WTC11 (cell line): ENCODE data around the gene ARSA. TPM values are rescaled to one million over a fixed set of nuclear protein-coding genes. Genes with fewer than 3 reads are reported as not detected.
A peak's percentile ranks its signal among the peaks of the same experiment; 100 is the strongest.

Experiments used
- ATAC-seq: fragments of 200-7000 bp; cut with Tn5 transposase; 2 replicates; pipeline ENCODE4 v1.10.0; 2021; ENCODE audit warnings: mild to moderate bottlenecking, moderate library complexity
- CTCF ChIA-PET: fragments of 300-600 bp; sonication (Branson Sonifier 250); formaldehyde crosslinking; loops from one replicate; lab custom pipeline; 2021; ENCODE audit warnings: antibody characterized with exemption; lab: Charles Lee
- POLR2A ChIA-PET: fragments of 350-600 bp; sonication (Branson Sonifier 250); formaldehyde crosslinking; loops from one replicate; lab custom pipeline; 2021; ENCODE audit warnings: antibody characterized with exemption; lab: Charles Lee
- DNase-seq: peaks from one replicate; pipeline ENCODE4 v3.0.0; 2021; ENCODE audit warnings: low spot score
- H3K27ac Mint-ChIP-seq: 2 replicates; pipeline ENCODE4 v1.8.0; 2021; ENCODE audit warnings: mixed read lengths
- H3K27me3 Mint-ChIP-seq: 2 replicates; pipeline ENCODE4 v1.8.0; 2021; ENCODE audit warnings: low read depth, mild to moderate bottlenecking, moderate library complexity, mixed read lengths
- H3K36me3 Mint-ChIP-seq: 2 replicates; pipeline ENCODE4 v1.8.0; 2021; ENCODE audit warnings: mixed read lengths
- H3K4me1 Mint-ChIP-seq: 2 replicates; pipeline ENCODE4 v1.8.0; 2022; ENCODE audit warnings: mixed read lengths
- H3K4me3 Mint-ChIP-seq: 2 replicates; pipeline ENCODE4 v1.8.0; 2021; ENCODE audit warnings: mild to moderate bottlenecking, moderate library complexity, mixed read lengths
- H3K9me3 Mint-ChIP-seq: 2 replicates; pipeline ENCODE4 v1.8.0; 2021; ENCODE audit warnings: mixed read lengths
- CREB1 ChIP-seq: sonication (generic); formaldehyde crosslinking; IDR thresholded peaks from 2 replicates; pipeline ENCODE4 v1.8.0; 2023; ENCODE audit warnings: mild to moderate bottlenecking, missing genetic modification reagents
- E2F1 ChIP-seq: sonication (generic); formaldehyde crosslinking; IDR thresholded peaks from 2 replicates; pipeline ENCODE4 v1.8.0; 2022; ENCODE audit warnings: mild to moderate bottlenecking, missing genetic modification reagents
- E2F4 ChIP-seq: sonication (generic); formaldehyde crosslinking; IDR thresholded peaks from 2 replicates; pipeline ENCODE4 v1.8.1; 2022; ENCODE audit warnings: low read depth, mild to moderate bottlenecking, moderate library complexity, missing genetic modification reagents, borderline replicate concordance
- GTF2I ChIP-seq: fragments of 250-450 bp; sonication (Bioruptor Pico); conservative IDR thresholded peaks from 2 replicates; pipeline ENCODE4 v1.4.0; 2021; ENCODE audit warnings: mild to moderate bottlenecking
- IRF2 ChIP-seq: sonication (generic); formaldehyde crosslinking; IDR thresholded peaks from 2 replicates; pipeline ENCODE4 v1.8.0; 2022; ENCODE audit warnings: low read depth, missing genetic modification reagents, borderline replicate concordance
- NR2C2 ChIP-seq: sonication (generic); formaldehyde crosslinking; IDR thresholded peaks from 2 replicates; pipeline ENCODE4 v1.8.0; 2022; ENCODE audit warnings: mild to moderate bottlenecking, missing genetic modification reagents
- OVOL2 ChIP-seq: fragments of 250-450 bp; sonication (Bioruptor Pico); IDR thresholded peaks from 2 replicates; pipeline ENCODE4 v1.9.0; 2021; ENCODE audit warnings: mild to moderate bottlenecking, borderline replicate concordance
- SP1 ChIP-seq: sonication (generic); formaldehyde crosslinking; conservative IDR thresholded peaks from 2 replicates; pipeline ENCODE4 v1.8.1; 2022; ENCODE audit warnings: missing genetic modification reagents
- TEAD1 ChIP-seq: sonication (generic); formaldehyde crosslinking; IDR thresholded peaks from 2 replicates; pipeline ENCODE4 v1.8.0; 2022; ENCODE audit warnings: mild to moderate bottlenecking, missing genetic modification reagents
- ZNF121 ChIP-seq: sonication (generic); formaldehyde crosslinking; IDR thresholded peaks from 2 replicates; pipeline ENCODE4 v1.8.0; 2023; ENCODE audit warnings: missing genetic modification reagents
- ZNF219 ChIP-seq: sonication (generic); formaldehyde crosslinking; IDR thresholded peaks from 2 replicates; pipeline ENCODE4 v1.8.0; 2023; ENCODE audit warnings: missing genetic modification reagents, mild to moderate bottlenecking, borderline replicate concordance
- ZNF396 ChIP-seq: fragments of 250-450 bp; sonication (Bioruptor Pico); IDR thresholded peaks from 2 replicates; pipeline ENCODE4 v1.8.0; 2021; ENCODE audit warnings: mild to moderate bottlenecking, moderate library complexity, borderline replicate concordance
- ZNF512 ChIP-seq: sonication (generic); formaldehyde crosslinking; IDR thresholded peaks from 2 replicates; pipeline ENCODE4 v1.8.1; 2022; ENCODE audit warnings: missing genetic modification reagents, borderline replicate concordance
- total RNA-seq: library from RNA; stranded (reverse); gene quantifications from 3 replicates; pipeline ENCODE4 v1.2.3, GENCODE V29; 2021
- TF ChIP-seq, protein P1 (sequence below): sonication (generic); formaldehyde crosslinking; IDR thresholded peaks from 2 replicates; pipeline ENCODE4 v1.8.0; 2022; ENCODE audit warnings: mild to moderate bottlenecking, missing genetic modification reagents
- TF ChIP-seq, protein P2 (sequence below): sonication (generic); formaldehyde crosslinking; IDR thresholded peaks from 2 replicates; pipeline ENCODE4 v1.8.1; 2022; ENCODE audit warnings: mild to moderate bottlenecking, missing genetic modification reagents, moderate library complexity, borderline replicate concordance
- TF ChIP-seq, protein P3 (sequence below): sonication (generic); formaldehyde crosslinking; IDR thresholded peaks from 2 replicates; pipeline ENCODE4 v1.8.1; 2022; ENCODE audit warnings: low read depth, missing genetic modification reagents, borderline replicate concordance
- TF ChIP-seq, protein P4 (sequence below): fragments of 250-450 bp; sonication (Bioruptor Pico); IDR thresholded peaks from 2 replicates; pipeline ENCODE4 v1.9.0; 2021; ENCODE audit warnings: moderate library complexity, mild to moderate bottlenecking, inconsistent platforms, borderline replicate concordance
- TF ChIP-seq, protein P5 (sequence below): fragments of 250-450 bp; sonication (Bioruptor Pico); IDR thresholded peaks from 2 replicates; pipeline ENCODE4 v1.9.0; 2021; ENCODE audit warnings: mild to moderate bottlenecking

ARSA gene
- total RNA-seq, 1 experiment from 2014 or later, result 18.8 TPM

DNA sequence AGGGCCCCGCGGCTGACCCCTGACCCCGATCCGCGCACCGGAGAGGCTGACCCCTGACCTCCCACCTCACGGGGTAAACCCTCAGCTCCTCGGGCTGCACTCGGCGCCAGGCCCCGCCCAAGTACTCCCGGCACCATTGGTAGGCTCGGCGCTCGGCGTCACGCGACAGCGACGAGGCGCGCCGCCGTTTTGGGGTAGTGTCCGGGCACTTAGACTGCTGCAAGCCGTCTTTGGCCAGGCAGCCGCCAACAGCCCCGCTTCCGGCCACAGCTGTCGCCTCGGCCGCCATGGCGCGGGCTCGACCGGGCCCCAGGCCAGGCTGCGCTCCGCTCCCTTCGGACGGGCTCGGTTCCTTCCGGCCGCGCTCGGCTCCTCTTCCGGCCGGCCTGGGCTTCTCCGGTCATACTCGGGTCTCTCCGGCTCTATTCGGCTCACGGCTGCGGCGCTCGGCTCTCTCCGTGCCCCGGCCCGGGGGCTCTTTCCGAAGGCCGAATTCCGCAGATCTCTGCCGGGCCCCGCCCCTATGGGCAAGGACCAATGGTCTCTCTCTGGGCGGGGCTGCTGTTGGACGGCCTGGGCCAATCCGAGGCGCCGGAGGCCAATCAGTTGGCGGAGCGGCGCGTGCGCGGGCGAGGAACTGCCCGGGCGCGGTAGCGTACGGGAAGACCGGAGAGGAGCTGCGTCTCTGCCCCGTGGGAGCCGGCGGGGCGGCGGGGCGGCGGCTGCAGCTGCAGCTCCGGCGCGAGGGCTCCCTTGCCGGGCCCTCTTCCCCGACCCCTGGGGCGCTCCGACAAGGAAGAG is 45.3 kb downstream of the ARSA start, which contains the start of gene CHKB (continued):
- TF ChIP-seq ZNF396 (CRISPR knock-in tag) (no peak), ZNF121 (CRISPR knock-in tag) (no peak), E2F1 (CRISPR knock-in tag) (no peak), CREB1 (CRISPR knock-in tag) (no peak), SP1 (CRISPR knock-in tag) (peak; percentile 61), E2F4 (CRISPR knock-in tag) (no peak), TEAD1 (CRISPR knock-in tag) (0 out of 2 replicates have a peak, but pooled peaks have one; percentile 8), ZNF512 (no peak)
- TF ChIP-seq, protein P1, sequence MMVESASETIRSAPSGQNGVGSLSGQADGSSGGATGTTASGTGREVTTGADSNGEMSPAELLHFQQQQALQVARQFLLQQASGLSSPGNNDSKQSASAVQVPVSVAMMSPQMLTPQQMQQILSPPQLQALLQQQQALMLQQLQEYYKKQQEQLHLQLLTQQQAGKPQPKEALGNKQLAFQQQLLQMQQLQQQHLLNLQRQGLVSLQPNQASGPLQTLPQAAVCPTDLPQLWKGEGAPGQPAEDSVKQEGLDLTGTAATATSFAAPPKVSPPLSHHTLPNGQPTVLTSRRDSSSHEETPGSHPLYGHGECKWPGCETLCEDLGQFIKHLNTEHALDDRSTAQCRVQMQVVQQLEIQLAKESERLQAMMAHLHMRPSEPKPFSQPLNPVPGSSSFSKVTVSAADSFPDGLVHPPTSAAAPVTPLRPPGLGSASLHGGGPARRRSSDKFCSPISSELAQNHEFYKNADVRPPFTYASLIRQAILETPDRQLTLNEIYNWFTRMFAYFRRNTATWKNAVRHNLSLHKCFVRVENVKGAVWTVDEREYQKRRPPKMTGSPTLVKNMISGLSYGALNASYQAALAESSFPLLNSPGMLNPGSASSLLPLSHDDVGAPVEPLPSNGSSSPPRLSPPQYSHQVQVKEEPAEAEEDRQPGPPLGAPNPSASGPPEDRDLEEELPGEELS, result no peak
- TF ChIP-seq, protein P2, sequence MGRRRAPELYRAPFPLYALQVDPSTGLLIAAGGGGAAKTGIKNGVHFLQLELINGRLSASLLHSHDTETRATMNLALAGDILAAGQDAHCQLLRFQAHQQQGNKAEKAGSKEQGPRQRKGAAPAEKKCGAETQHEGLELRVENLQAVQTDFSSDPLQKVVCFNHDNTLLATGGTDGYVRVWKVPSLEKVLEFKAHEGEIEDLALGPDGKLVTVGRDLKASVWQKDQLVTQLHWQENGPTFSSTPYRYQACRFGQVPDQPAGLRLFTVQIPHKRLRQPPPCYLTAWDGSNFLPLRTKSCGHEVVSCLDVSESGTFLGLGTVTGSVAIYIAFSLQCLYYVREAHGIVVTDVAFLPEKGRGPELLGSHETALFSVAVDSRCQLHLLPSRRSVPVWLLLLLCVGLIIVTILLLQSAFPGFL (CRISPR knock-in tag), result no peak

DNA sequence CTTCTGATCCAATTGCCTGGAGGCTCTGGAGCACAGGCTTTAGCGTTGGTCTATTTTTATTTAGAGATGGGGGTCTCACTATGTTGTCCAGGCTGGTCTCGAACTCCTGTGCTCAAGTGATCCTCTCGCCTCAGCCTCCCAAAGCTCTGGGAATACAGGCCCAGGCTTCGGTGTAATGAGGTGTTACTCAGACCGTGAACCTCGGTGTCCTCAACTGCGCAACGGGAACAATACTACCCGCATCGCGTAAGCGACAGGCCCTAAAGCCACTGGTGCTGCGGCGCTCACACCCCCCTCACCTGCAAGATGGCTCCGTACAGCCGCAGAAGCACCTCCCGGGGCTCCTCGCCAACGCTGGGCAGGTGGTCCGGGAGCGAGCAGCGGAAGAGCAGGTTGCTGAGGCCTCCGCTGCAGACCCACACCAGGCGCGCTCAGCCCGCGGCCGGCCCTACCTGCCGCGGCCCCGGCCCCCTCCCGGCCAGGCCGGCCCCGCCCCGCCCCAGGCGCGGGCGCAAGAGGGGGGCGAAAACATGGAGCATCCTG is 45.9 kb downstream of the ARSA start:
- ChIA-PET CTCF (interaction anchor here (1.0 to 1.7 kb wide), 10 partner anchors 19 to 193 kb away, joined by 3 to 11 read pairs (median 5); partner anchors contain the start of genes SCO2 and SYCE3), POLR2A (interaction anchor here (1.0 to 1.4 kb wide), 2 partner anchors 20 to 74 kb away, joined by 4 to 6 read pairs; partner anchors contain the start of genes LMF2 and NCAPH2)
- no peaks in the 10 kb centered on the region for H3K9me3 Mint-ChIP-seq
- H3K4me1 Mint-ChIP-seq, result peaks cover 9% of the 10 kb centered on the region
- DNase-seq (no peak), ATAC-seq (no peak)
- H3K36me3 Mint-ChIP-seq, result peaks cover 7% of the 10 kb centered on the region
- H3K4me3 Mint-ChIP-seq, result peak overlapping the region; percentile 97
- peak overlapping the region; percentile 41; the same call in 1 of the 2 replicates for H3K27ac Mint-ChIP-seq
- peaks cover 14% of the 10 kb centered on the region for H3K27me3 Mint-ChIP-seq
- no peak for TF ChIP-seq IRF2 (CRISPR knock-in tag)
- TF ChIP-seq GTF2I, result peak; percentile 68; the same call in 1 of the 2 replicates
- TF ChIP-seq ZNF396 (CRISPR knock-in tag), result no peak
- no peak for TF ChIP-seq NR2C2 (CRISPR knock-in tag)
- TF ChIP-seq ZNF219 (CRISPR knock-in tag), result no peak
- peak; percentile 96 for TF ChIP-seq ZNF121 (CRISPR knock-in tag)
- TF ChIP-seq, protein P3, sequence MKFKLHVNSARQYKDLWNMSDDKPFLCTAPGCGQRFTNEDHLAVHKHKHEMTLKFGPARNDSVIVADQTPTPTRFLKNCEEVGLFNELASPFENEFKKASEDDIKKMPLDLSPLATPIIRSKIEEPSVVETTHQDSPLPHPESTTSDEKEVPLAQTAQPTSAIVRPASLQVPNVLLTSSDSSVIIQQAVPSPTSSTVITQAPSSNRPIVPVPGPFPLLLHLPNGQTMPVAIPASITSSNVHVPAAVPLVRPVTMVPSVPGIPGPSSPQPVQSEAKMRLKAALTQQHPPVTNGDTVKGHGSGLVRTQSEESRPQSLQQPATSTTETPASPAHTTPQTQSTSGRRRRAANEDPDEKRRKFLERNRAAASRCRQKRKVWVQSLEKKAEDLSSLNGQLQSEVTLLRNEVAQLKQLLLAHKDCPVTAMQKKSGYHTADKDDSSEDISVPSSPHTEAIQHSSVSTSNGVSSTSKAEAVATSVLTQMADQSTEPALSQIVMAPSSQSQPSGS (CRISPR knock-in tag), result no peak
- TF ChIP-seq, protein P4, sequence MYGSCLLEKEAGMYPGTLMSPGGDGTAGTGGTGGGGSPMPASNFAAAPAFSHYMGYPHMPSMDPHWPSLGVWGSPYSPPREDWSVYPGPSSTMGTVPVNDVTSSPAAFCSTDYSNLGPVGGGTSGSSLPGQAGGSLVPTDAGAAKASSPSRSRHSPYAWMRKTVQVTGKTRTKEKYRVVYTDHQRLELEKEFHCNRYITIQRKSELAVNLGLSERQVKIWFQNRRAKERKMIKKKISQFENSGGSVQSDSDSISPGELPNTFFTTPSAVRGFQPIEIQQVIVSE (CRISPR knock-in tag), result no peak
- no peak for TF ChIP-seq OVOL2 (CRISPR knock-in tag)
- TF ChIP-seq, protein P5, sequence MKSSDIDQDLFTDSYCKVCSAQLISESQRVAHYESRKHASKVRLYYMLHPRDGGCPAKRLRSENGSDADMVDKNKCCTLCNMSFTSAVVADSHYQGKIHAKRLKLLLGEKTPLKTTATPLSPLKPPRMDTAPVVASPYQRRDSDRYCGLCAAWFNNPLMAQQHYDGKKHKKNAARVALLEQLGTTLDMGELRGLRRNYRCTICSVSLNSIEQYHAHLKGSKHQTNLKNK (CRISPR knock-in tag), result no peak
- TF ChIP-seq ZNF512, result no peak
- TF ChIP-seq, all 79 proteins: peak for 2
